H9 (cell line): ENCODE measurements around the gene CNOT9. TPM values are rescaled to one million over a fixed set of nuclear protein-coding genes. Genes with fewer than 3 reads are reported as not detected.

Experiments used
- DNase-seq: peaks from one replicate; pipeline ENCODE4 v3.0.0-alpha.2; 2017
- H2AFZ ChIP-seq: one replicate; pipeline ENCODE4 v1.6.1; 2013; ENCODE audit warnings: mild to moderate bottlenecking, low read length, control low read depth, moderate library complexity
- H2AK5ac ChIP-seq: 2 replicates; pipeline ENCODE4 v1.6.1; 2013; ENCODE audit warnings: low read length, control low read depth, mixed read lengths; ENCODE audit not compliant: insufficient read length
- H2BK120ac ChIP-seq: one replicate; pipeline ENCODE4 v1.6.1; 2013; ENCODE audit warnings: low read depth, mild to moderate bottlenecking, low read length, control low read depth, inconsistent platforms; ENCODE audit not compliant: poor library complexity, severe bottlenecking
- H2BK12ac ChIP-seq: 2 replicates; pipeline ENCODE4 v1.6.1; 2013; ENCODE audit warnings: low read length, control low read depth, mixed read lengths, low read depth; ENCODE audit not compliant: insufficient read length
- H2BK15ac ChIP-seq: 2 replicates; pipeline ENCODE4 v1.6.1; 2013; ENCODE audit warnings: low read depth, low read length, control low read depth
- H2BK20ac ChIP-seq: one replicate; pipeline ENCODE4 v1.6.1; 2013; ENCODE audit warnings: low read depth, mild to moderate bottlenecking, low read length, control low read depth, inconsistent platforms; ENCODE audit not compliant: poor library complexity, severe bottlenecking
- H2BK5ac ChIP-seq: 2 replicates; pipeline ENCODE4 v1.6.1; 2013; ENCODE audit warnings: low read length, control low read depth, mixed read lengths; ENCODE audit not compliant: insufficient read length
- H3K14ac ChIP-seq: 2 replicates; pipeline ENCODE4 v1.6.1; 2013; ENCODE audit warnings: low read length, control low read depth; ENCODE audit not compliant: insufficient read depth
- H3K18ac ChIP-seq: 2 replicates; pipeline ENCODE4 v1.6.1; 2013; ENCODE audit warnings: low read depth, mild to moderate bottlenecking, mixed read lengths, low read length, control low read depth; ENCODE audit not compliant: insufficient read length
- H3K23ac ChIP-seq: 2 replicates; pipeline ENCODE4 v1.6.1; 2013; ENCODE audit warnings: low read length, control low read depth, mixed read lengths, low read depth; ENCODE audit not compliant: insufficient read length
- H3K23me2 ChIP-seq: 2 replicates; pipeline ENCODE4 v1.6.1; 2013; ENCODE audit warnings: low read depth, mild to moderate bottlenecking, mixed read lengths, low read length, control low read depth; ENCODE audit not compliant: insufficient read length, poor library complexity, severe bottlenecking
- H3K27ac ChIP-seq: 2 replicates; pipeline ENCODE4 v1.5.1; 2013; ENCODE audit warnings: low read length, control low read depth, mixed read lengths, low read depth; ENCODE audit not compliant: insufficient read length
- H3K27me3 ChIP-seq: 2 replicates; pipeline ENCODE4 v1.6.1; 2013; ENCODE audit warnings: low read length, control low read depth, inconsistent platforms; ENCODE audit not compliant: insufficient read depth
- H3K4ac ChIP-seq: 2 replicates; pipeline ENCODE4 v1.6.1; 2013; ENCODE audit warnings: low read depth, mild to moderate bottlenecking, control low read depth, inconsistent platforms, low read length, moderate library complexity
- H3K4me1 ChIP-seq: 2 replicates; pipeline ENCODE4 v1.6.1; 2013; ENCODE audit warnings: low read length, control low read depth, inconsistent platforms; ENCODE audit not compliant: insufficient read depth
- H3K4me2 ChIP-seq: 2 replicates; pipeline ENCODE4 v1.6.1; 2013; ENCODE audit warnings: low read length, control low read depth, mixed read lengths; ENCODE audit not compliant: insufficient read length, insufficient read depth
- H3K56ac ChIP-seq: 2 replicates; pipeline ENCODE4 v1.6.1; 2013; ENCODE audit warnings: low read depth, mild to moderate bottlenecking, mixed read lengths, low read length, control low read depth; ENCODE audit not compliant: insufficient read length
- H3K79me1 ChIP-seq: 2 replicates; pipeline ENCODE4 v1.6.1; 2013; ENCODE audit warnings: low read depth, mild to moderate bottlenecking, moderate library complexity, low read length, control low read depth, inconsistent platforms; ENCODE audit not compliant: insufficient read depth, poor library complexity, severe bottlenecking
- H3K79me2 ChIP-seq: 2 replicates; pipeline ENCODE4 v1.6.1; 2013; ENCODE audit warnings: low read length, control low read depth, inconsistent platforms; ENCODE audit not compliant: insufficient read depth
- H3K9ac ChIP-seq: 2 replicates; pipeline ENCODE4 v1.6.1; 2013; ENCODE audit warnings: low read length, control low read depth, mixed read lengths; ENCODE audit not compliant: insufficient read length; ENCODE audit errors: extremely low read depth
- H3K9me3 ChIP-seq: one replicate; pipeline ENCODE4 v1.6.1; 2013; ENCODE audit warnings: low read depth, low read length, inconsistent platforms; ENCODE audit not compliant: control insufficient read depth
- H3T11ph ChIP-seq: one replicate; pipeline ENCODE4 v1.6.1; 2013; ENCODE audit warnings: mild to moderate bottlenecking, low read length, control low read depth, inconsistent platforms
- H4K20me1 ChIP-seq: one replicate; pipeline ENCODE4 v1.6.1; 2013; ENCODE audit not compliant: control insufficient read depth, insufficient read length, insufficient read depth
- H4K5ac ChIP-seq: 2 replicates; pipeline ENCODE4 v1.6.1; 2013; ENCODE audit warnings: low read depth, mild to moderate bottlenecking, mixed read lengths, low read length, control low read depth; ENCODE audit not compliant: insufficient read length
- H4K8ac ChIP-seq: replicated peaks from 2 replicates; pipeline ENCODE4 v1.6.1; 2013; ENCODE audit warnings: low read length, control low read depth, mixed read lengths, low read depth; ENCODE audit not compliant: insufficient read length
- H4K91ac ChIP-seq: 2 replicates; pipeline ENCODE4 v1.6.1; 2013; ENCODE audit warnings: low read depth, mild to moderate bottlenecking, moderate library complexity, mixed read lengths, low read length, control low read depth; ENCODE audit not compliant: insufficient read length
- H3K27ac Mint-ChIP-seq, 3 experiments: 2 replicates in 2 of 3; 3 replicates in 1 of 3; pipeline ENCODE4 v1.8.0; 2020 to 2021; ENCODE audit warnings: mixed read lengths in 3 of 3, mild to moderate bottlenecking in 1 of 3, moderate library complexity in 1 of 3
- H3K27me3 Mint-ChIP-seq: 2 replicates; pipeline ENCODE4 v1.8.0; 2021; ENCODE audit warnings: low read depth, mild to moderate bottlenecking, moderate library complexity, mixed read lengths
- H3K36me3 Mint-ChIP-seq, 3 experiments: 2 replicates in 2 of 3; 3 replicates in 1 of 3; pipeline ENCODE4 v1.8.0; 2020 to 2021; ENCODE audit warnings: low read depth in 3 of 3, mixed read lengths in 3 of 3; ENCODE audit not compliant: insufficient read depth in 1 of 3
- H3K4me1 Mint-ChIP-seq, 2 experiments: 2 replicates each; pipeline ENCODE4 v1.8.0; 2020; ENCODE audit warnings: mixed read lengths in 2 of 2
- H3K4me3 Mint-ChIP-seq, 2 experiments: 2 replicates in 1 of 2; 3 replicates in 1 of 2; pipeline ENCODE4 v1.8.0; 2020 to 2021; ENCODE audit warnings: mild to moderate bottlenecking in 2 of 2, mixed read lengths in 2 of 2, moderate library complexity in 1 of 2
- H3K9me3 Mint-ChIP-seq, 2 experiments: 2 replicates in 1 of 2; 3 replicates in 1 of 2; pipeline ENCODE4 v1.8.0; 2020; ENCODE audit warnings: mild to moderate bottlenecking in 2 of 2, mixed read lengths in 2 of 2, moderate library complexity in 1 of 2
- WGBS: extraction: QIAGEN DNeasy Blood & Tissue Kit; methylation state at CpG from one replicate; pipeline ENCODE4 v1.1.7; 2013; ENCODE audit warnings: missing lambda C conversion rate, low lambda C conversion rate, mixed read lengths; ENCODE audit not compliant: insufficient read length; ENCODE audit errors: extremely low coverage; 5-methylcytosine and 5-hydroxymethylcytosine counted together
- total RNA-seq: library from RNA; stranded (reverse); gene quantifications from 2 replicates; pipeline ENCODE4 v1.2.1, GENCODE V29; 2021
- TF ChIP-seq, protein P1 (sequence below): fragments of 200-600 bp; sonication (generic); conservative IDR thresholded peaks from 3 replicates; pipeline ENCODE4 v1.8.0; 2021; ENCODE audit warnings: antibody characterized with exemption, mild to moderate bottlenecking

CNOT9 gene
- total RNA-seq, 1 experiment from 2014 or later = 91.2 TPM

GRCh38 chr2:218607436-218608115 lies 38.9 kb downstream of the CNOT9 start, which contains the start of gene PLCD4:
TSS of gene PLCD4 (plus strand) at chr2:218607899. CDS start at chr2:218615740, 7,841 bp downstream.
- no peak within 1 kb of the TSS for H3K56ac ChIP-seq
- H2BK12ac ChIP-seq = no peak within 1 kb of the TSS
- H4K20me1 ChIP-seq = no peaks in the 10 kb centered on the region
- no peak within 1 kb of the TSS for H2BK15ac ChIP-seq
- no peaks in the 10 kb centered on the region for H3K79me1 ChIP-seq
- no peak within 1 kb of the TSS for H4K91ac ChIP-seq
- TF ChIP-seq, protein P1, sequence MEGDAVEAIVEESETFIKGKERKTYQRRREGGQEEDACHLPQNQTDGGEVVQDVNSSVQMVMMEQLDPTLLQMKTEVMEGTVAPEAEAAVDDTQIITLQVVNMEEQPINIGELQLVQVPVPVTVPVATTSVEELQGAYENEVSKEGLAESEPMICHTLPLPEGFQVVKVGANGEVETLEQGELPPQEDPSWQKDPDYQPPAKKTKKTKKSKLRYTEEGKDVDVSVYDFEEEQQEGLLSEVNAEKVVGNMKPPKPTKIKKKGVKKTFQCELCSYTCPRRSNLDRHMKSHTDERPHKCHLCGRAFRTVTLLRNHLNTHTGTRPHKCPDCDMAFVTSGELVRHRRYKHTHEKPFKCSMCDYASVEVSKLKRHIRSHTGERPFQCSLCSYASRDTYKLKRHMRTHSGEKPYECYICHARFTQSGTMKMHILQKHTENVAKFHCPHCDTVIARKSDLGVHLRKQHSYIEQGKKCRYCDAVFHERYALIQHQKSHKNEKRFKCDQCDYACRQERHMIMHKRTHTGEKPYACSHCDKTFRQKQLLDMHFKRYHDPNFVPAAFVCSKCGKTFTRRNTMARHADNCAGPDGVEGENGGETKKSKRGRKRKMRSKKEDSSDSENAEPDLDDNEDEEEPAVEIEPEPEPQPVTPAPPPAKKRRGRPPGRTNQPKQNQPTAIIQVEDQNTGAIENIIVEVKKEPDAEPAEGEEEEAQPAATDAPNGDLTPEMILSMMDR = no peak
- no peak within 1 kb of the TSS for H3K23ac ChIP-seq
- H3K23me2 ChIP-seq = no peaks in the 10 kb centered on the region
- no peak within 1 kb of the TSS for H3K4ac ChIP-seq
- H3K14ac ChIP-seq = no peak within 1 kb of the TSS
- no peak within 1 kb of the TSS for H3K27ac ChIP-seq
- WGBS = no CpG with 5 or more reads among the region's 8 CpGs
- H3K79me2 ChIP-seq = no peaks in the 10 kb centered on the region
- H3K9ac ChIP-seq = no peak within 1 kb of the TSS
- no peak within 1 kb of the TSS for H4K5ac ChIP-seq
- Mint-ChIP-seq H3K4me3 (peak within 1 kb of the TSS in 1 of 2 experiments; percentile 17; a peak in 1 of 5 replicates), H3K36me3 (no peaks in the 10 kb centered on the region; a peak in 1 of 7 replicates), H3K27ac (peak within 1 kb of the TSS; percentile 1 to 47 (median 37); a peak in 4 of 7 replicates), H3K9me3 (no peaks in the 10 kb centered on the region), H3K27me3 (no peaks in the 10 kb centered on the region; the same call in 1 of the 2 replicates), H3K4me1 (peaks cover 10 to 13% of the 10 kb centered on the region in 2 experiments)
- no peak within 1 kb of the TSS for H3T11ph ChIP-seq
- no peak within 1 kb of the TSS for H3K18ac ChIP-seq
- H2AFZ ChIP-seq = no peak within 1 kb of the TSS
- H2AK5ac ChIP-seq = no peak within 1 kb of the TSS
- peak; percentile 44 for DNase-seq
- no peak within 1 kb of the TSS for H2BK20ac ChIP-seq
- no peak within 1 kb of the TSS for H3K4me2 ChIP-seq
- H3K9me3 ChIP-seq = no peaks in the 10 kb centered on the region
- H2BK120ac ChIP-seq = no peak within 1 kb of the TSS
- no peak within 1 kb of the TSS for H4K8ac ChIP-seq
- H3K27me3 ChIP-seq = no peaks in the 10 kb centered on the region
- no peaks in the 10 kb centered on the region for H3K4me1 ChIP-seq
- H2BK5ac ChIP-seq = no peak within 1 kb of the TSS
